HepG2 (cell line): ENCODE data around the gene RECK. TPM values are rescaled to one million over a fixed set of nuclear protein-coding genes. Genes with fewer than 3 reads are reported as not detected.

ENCODE experiments used
- ATAC-seq: fragments of 200-7000 bp; cut with Tn5 transposase; 3 replicates; pipeline ENCODE4 v1.9.1; 2020; ENCODE audit warnings: mild to moderate bottlenecking, moderate library complexity
- BruUV-seq: library from RNA; stranded (reverse); fragments of 400-500 nt; replicated peaks from 2 replicates; lab custom pipeline; 2021; lab: Mats Ljungman, UMichigan
- CTCF ChIA-PET: fragments of 300-600 bp; formaldehyde crosslinking; extraction: SDS; loops from one replicate; lab custom pipeline; 2021; ENCODE audit warnings: low total read pairs, inconsistent platforms, low intra/inter-chr PET ratio; lab: Yijun Ruan, JAX
- POLR2A ChIA-PET: fragments of 350-600 bp; sonication (Branson Sonifier 250); formaldehyde crosslinking; loops from one replicate; lab custom pipeline; 2020; ENCODE audit warnings: antibody characterized with exemption, inconsistent platforms; lab: Yijun Ruan, JAX
- DNase-seq: peaks from one replicate; pipeline ENCODE4 v3.0.0-alpha.2; 2015; ENCODE audit warnings: low spot score
- FAIRE-seq: peaks from 3 replicates; lab custom pipeline; 2011; peaks lifted over from hg19 to GRCh38; lab: Jason Lieb, UNC
- H2AFZ ChIP-seq: one replicate; pipeline ENCODE4 v1.6.1; 2011; ENCODE audit warnings: low read length, inconsistent platforms
- H3K27ac ChIP-seq: fragments of 300-600 bp; 3 replicates; pipeline ENCODE4 v1.8.0; 2011; ENCODE audit warnings: mixed run types, mild to moderate bottlenecking, mixed read lengths, low read length, inconsistent platforms; ENCODE audit not compliant: insufficient read depth; ENCODE audit errors: extremely low read length
- H3K27me3 ChIP-seq, 2 experiments: fragments of 200-600 bp in 1 of 2; 2 replicates in 1 of 2; 3 replicates in 1 of 2; pipeline versions ENCODE4 v1.6.0 to v1.8.0; 2011; ENCODE audit warnings: low read length in 2 of 2, mild to moderate bottlenecking in 2 of 2, moderate library complexity in 2 of 2, inconsistent platforms in 1 of 2; ENCODE audit not compliant: insufficient read depth in 2 of 2, control insufficient read depth in 1 of 2
- H3K36me3 ChIP-seq, 2 experiments: fragments of 200-600 bp in 1 of 2; replicated peaks in 1 of 2; 2 replicates in 1 of 2; 3 replicates in 1 of 2; pipeline versions ENCODE4 v1.5.1 to v1.8.0; 2011; ENCODE audit warnings: low read length in 2 of 2, inconsistent platforms in 1 of 2; ENCODE audit not compliant: insufficient read depth in 2 of 2, control insufficient read depth in 1 of 2
- H3K4me1 ChIP-seq: 2 replicates; pipeline ENCODE4 v1.5.1; 2012; ENCODE audit warnings: low read length, inconsistent platforms; ENCODE audit not compliant: insufficient read depth
- H3K4me2 ChIP-seq: 2 replicates; pipeline ENCODE4 v1.6.0; 2011; ENCODE audit warnings: low read depth, low read length, inconsistent platforms
- H3K4me3 ChIP-seq, 3 experiments: fragments of 200-600 bp in 1 of 3; sonication (generic), shearing (Covaris generic) in 1 of 3; replicated peaks in 1 of 3; 2 replicates each; pipeline ENCODE4 v1.5.1; 2011 to 2016; ENCODE audit warnings: low read length in 3 of 3, inconsistent platforms in 2 of 3, low read depth in 2 of 3, mild to moderate bottlenecking in 2 of 3, control low read depth in 1 of 3, mixed read lengths in 1 of 3; ENCODE audit not compliant: insufficient read depth in 1 of 3
- H3K79me2 ChIP-seq: one replicate; pipeline ENCODE4 v1.6.1; 2011; ENCODE audit warnings: low read length, inconsistent platforms; ENCODE audit not compliant: insufficient read depth
- H3K9ac ChIP-seq: 2 replicates; pipeline ENCODE4 v1.6.0; 2011; ENCODE audit warnings: mild to moderate bottlenecking, low read depth, low read length, inconsistent platforms; ENCODE audit not compliant: insufficient read depth
- H3K9me3 ChIP-seq: 2 replicates; pipeline ENCODE4 v1.5.1; 2012; ENCODE audit warnings: mild to moderate bottlenecking, low read length
- H4K20me1 ChIP-seq: 2 replicates; pipeline ENCODE4 v1.6.0; 2011; ENCODE audit warnings: inconsistent platforms, mild to moderate bottlenecking, low read length, moderate library complexity; ENCODE audit not compliant: insufficient read depth
- CHCHD3 ChIP-seq: sonication (generic); formaldehyde crosslinking; IDR thresholded peaks from 2 replicates; pipeline ENCODE4 v1.8.0; 2022; ENCODE audit warnings: mild to moderate bottlenecking, missing genetic modification reagents, moderate library complexity
- EZH2 ChIP-seq: conservative IDR thresholded peaks from 2 replicates; pipeline ENCODE4 v1.6.1; 2012; ENCODE audit warnings: mild to moderate bottlenecking, low read depth, low read length, moderate library complexity
- FOXM1 ChIP-seq: sonication (generic); formaldehyde crosslinking; IDR thresholded peaks from 2 replicates; pipeline ENCODE4 v1.5.0; 2020; ENCODE audit warnings: missing genetic modification reagents
- MAFF ChIP-seq: IDR thresholded peaks from 2 replicates; pipeline ENCODE4 v1.6.1; 2011; ENCODE audit warnings: low read depth, low read length, improper control_type of control experiment
- MAFK ChIP-seq, 2 experiments: IDR thresholded peaks in 1 of 2; conservative IDR thresholded peaks in 1 of 2; 2 replicates each; pipeline ENCODE4 v1.6.1; 2011; ENCODE audit warnings: improper control_type of control experiment in 2 of 2, low read length in 2 of 2
- NFE2L2 ChIP-seq: fragments of 150-350 bp; IDR thresholded peaks from 2 replicates; pipeline ENCODE4 v1.6.1; 2014; ENCODE audit warnings: low read length
- TCF7L2 ChIP-seq: IDR thresholded peaks from 2 replicates; pipeline ENCODE4 v1.6.1; 2011; ENCODE audit warnings: mild to moderate bottlenecking, low read depth, low read length, moderate library complexity
- TRAFD1 ChIP-seq: sonication (generic); formaldehyde crosslinking; IDR thresholded peaks from 2 replicates; pipeline ENCODE4 v1.5.1; 2020; ENCODE audit warnings: missing genetic modification reagents, mild to moderate bottlenecking, borderline replicate concordance
- XRCC5 ChIP-seq: fragments of 200-400 bp; formaldehyde crosslinking; optimal IDR thresholded peaks from 2 replicates; pipeline ENCODE3; 2017; ENCODE audit warnings: mild to moderate bottlenecking, low read length
- ZNF800 ChIP-seq: sonication (generic); formaldehyde crosslinking; IDR thresholded peaks from 2 replicates; pipeline ENCODE4 v1.4.0; 2020; ENCODE audit warnings: missing genetic modification reagents
- WGBS: methylation state at CpG from one replicate; pipeline ENCODE4 v1.1.6; 2017; ENCODE audit warnings: low lambda C conversion rate; 5-methylcytosine and 5-hydroxymethylcytosine counted together
- in situ Hi-C: cut with HindIII; loops from 2 replicates; pipeline ENCODE4 v1.10.0; 2017; ENCODE audit warnings: low pct_unique_long_range_greater_than_20kb; ENCODE audit not compliant: extremely low pct_ligation_motif_present
- intact Hi-C: fragments of 100-400 bp; cut with micrococcal nuclease; formaldehyde crosslinking; loops from one replicate; pipeline ENCODE4 v1.10.0; 2022; ENCODE audit not compliant: unreplicated experiment
- polyA plus RNA-seq, 8 experiments: library from polyadenylated mRNA; depleted of rRNA in 3 of 8; stranded (reverse) in 7 of 8; unstranded in 1 of 8; fragments of >200 nt; fragmentation: Illumina TruSeq in 4 of 8; extraction: Trizol in 4 of 8; gene quantifications; 2 replicates each; pipeline versions ENCODE4 v1.2.1 to v1.2.3, GENCODE V29; 2011 to 2016; ENCODE audit warnings: low read depth in 4 of 8, missing spikeins in 1 of 8, mixed read lengths in 1 of 8; ENCODE audit not compliant: insufficient read depth in 1 of 8
- total RNA-seq, 5 experiments: library from RNA; depleted of rRNA; stranded (reverse); fragments of >200 nt; fragmentation: Illumina TruSeq; extraction: Trizol; gene quantifications; 2 replicates each; pipeline ENCODE4 v1.2.3, GENCODE V29; 2016; ENCODE audit warnings: low read depth in 1 of 5

RECK gene
- total and polyA plus RNA-seq, 2 of the 13 experiments (the other 11 are each of a cell fraction or from before 2014, with no cell fraction given), result 3.1 to 4.8 TPM

- intact Hi-C loops (no loop called here), in situ Hi-C loops (no loop called here)
- FAIRE-seq, result no peak
- POLR2A ChIA-PET, result no interaction called here
- Histone ChIP-seq H3K9ac (no peak overlapping the region), H4K20me1 (no peaks in the 10 kb centered on the region), H3K4me1 (peaks cover 3% of the 10 kb centered on the region; the same call in 1 of the 2 replicates), H3K27ac (no peak overlapping the region), H3K27me3 (no peaks in the 10 kb centered on the region; a peak in 1 of 5 replicates), H3K4me2 (no peak overlapping the region), H2AFZ (no peak overlapping the region), H3K4me3 (no peak overlapping the region), H3K79me2 (no peaks in the 10 kb centered on the region), H3K9me3 (no peaks in the 10 kb centered on the region), H3K36me3 (no peaks in the 10 kb centered on the region)
- no TSS peak for BruUV-seq
- no peak for DNase-seq
- CTCF ChIA-PET, result no interaction called here
- TF ChIP-seq MAFF (peak; percentile 60; the same call in 1 of the 2 replicates), CHCHD3 (CRISPR knock-in tag) (no peak), FOXM1 (CRISPR knock-in tag) (no peak), ZNF800 (no peak), NFE2L2 (peak; percentile 89), EZH2 (no peak), MAFK (conservative IDR thresholded peaks at IDR 0.05 in 1 of 2, IDR thresholded peaks at IDR 0.05 in 1 of 2; ENCODE audit: low read length in 2 of 2) (peak; percentile 61 to 80), TCF7L2 (no peak), TRAFD1 (CRISPR knock-in tag) (no peak), XRCC5 (no peak)
- no peak for ATAC-seq
- WGBS, result 68% methylated on average over 2 of the region's 2 CpGs
Observed at GRCh38 chr9:36158122-36158521, 121.4 kb downstream of the RECK start.
